Mesenchymal stem cell (in vitro differentiated cells and primary cell): ENCODE results near the gene ZNF429.
"Not testable (repeated sequence)": the region's sequence is repeated elsewhere in the genome, so short reads cannot be mapped to it uniquely, and the experiment has no call there.

ENCODE experiments used
- DNase-seq: peaks from one replicate; pipeline ENCODE4 v3.0.0-alpha.2; 2013
- H2AFZ ChIP-seq: one replicate; pipeline ENCODE4 v1.6.1; 2013; ENCODE audit warnings: low read depth, mild to moderate bottlenecking, control low read depth, inconsistent platforms, low read length, moderate library complexity
- H2AK5ac ChIP-seq: 2 replicates; pipeline ENCODE4 v1.6.1; 2013; ENCODE audit warnings: low read length, moderate library complexity, mild to moderate bottlenecking, inconsistent platforms; ENCODE audit not compliant: severe bottlenecking
- H2BK120ac ChIP-seq: one replicate; pipeline ENCODE4 v1.6.1; 2013; ENCODE audit warnings: low read depth, mild to moderate bottlenecking, inconsistent platforms, low read length, moderate library complexity
- H2BK12ac ChIP-seq, 2 experiments: one replicate each; pipeline ENCODE4 v1.6.1; 2013; ENCODE audit warnings: inconsistent platforms in 2 of 2, low read length in 2 of 2, mild to moderate bottlenecking in 2 of 2, moderate library complexity in 2 of 2, control low read depth in 1 of 2
- H2BK15ac ChIP-seq: one replicate; pipeline ENCODE4 v1.6.1; 2013; ENCODE audit warnings: mild to moderate bottlenecking, low read depth, inconsistent platforms; ENCODE audit not compliant: poor library complexity, severe bottlenecking
- H2BK5ac ChIP-seq: 2 replicates; pipeline ENCODE4 v1.6.1; 2013; ENCODE audit warnings: low read depth, mild to moderate bottlenecking, low read length, control low read depth, inconsistent platforms; ENCODE audit not compliant: poor library complexity, severe bottlenecking
- H3K14ac ChIP-seq, 2 experiments: one replicate each; pipeline ENCODE4 v1.6.1; 2013; ENCODE audit warnings: inconsistent platforms in 2 of 2, low read length in 2 of 2, control low read depth in 1 of 2, mild to moderate bottlenecking in 1 of 2, moderate library complexity in 1 of 2
- H3K18ac ChIP-seq, 2 experiments: one replicate each; pipeline ENCODE4 v1.6.1; 2013; ENCODE audit warnings: inconsistent platforms in 2 of 2, low read length in 2 of 2, control low read depth in 1 of 2, low read depth in 1 of 2, mild to moderate bottlenecking in 1 of 2
- H3K23ac ChIP-seq, 2 experiments: one replicate each; pipeline ENCODE4 v1.6.1; 2013; ENCODE audit warnings: inconsistent platforms in 2 of 2, low read length in 2 of 2, mild to moderate bottlenecking in 2 of 2, moderate library complexity in 2 of 2, control low read depth in 1 of 2
- H3K27ac ChIP-seq: 2 replicates; pipeline ENCODE4 v1.5.1; 2013; ENCODE audit warnings: mild to moderate bottlenecking, moderate library complexity, low read length, control low read depth, inconsistent platforms; ENCODE audit not compliant: poor library complexity, severe bottlenecking
- H3K27me3 ChIP-seq, 2 experiments: 2 replicates each; pipeline versions ENCODE4 v1.6.1 to v1.7.0; 2013; ENCODE audit warnings: low read length in 2 of 2, mild to moderate bottlenecking in 2 of 2, moderate library complexity in 2 of 2, control low read depth in 1 of 2, inconsistent platforms in 1 of 2; ENCODE audit not compliant: control insufficient read depth in 1 of 2, insufficient read depth in 1 of 2
- H3K36me3 ChIP-seq, 2 experiments: 2 replicates each; pipeline versions ENCODE4 v1.6.1 to v1.7.0; 2013; ENCODE audit warnings: low read length in 2 of 2, control low read depth in 1 of 2, inconsistent platforms in 1 of 2, low read depth in 1 of 2, mild to moderate bottlenecking in 1 of 2; ENCODE audit not compliant: insufficient read depth in 2 of 2, control insufficient read depth in 1 of 2
- H3K4ac ChIP-seq, 2 experiments: one replicate each; pipeline ENCODE4 v1.6.1; 2013; ENCODE audit warnings: inconsistent platforms in 2 of 2, low read length in 2 of 2, mild to moderate bottlenecking in 2 of 2, moderate library complexity in 2 of 2, control low read depth in 1 of 2, low read depth in 1 of 2
- H3K4me1 ChIP-seq: 2 replicates; pipeline ENCODE4 v1.6.1; 2013; ENCODE audit warnings: low read depth, low read length, control low read depth; ENCODE audit not compliant: control insufficient read depth, insufficient read depth
- H3K4me2 ChIP-seq: 2 replicates; pipeline ENCODE4 v1.6.1; 2013; ENCODE audit warnings: low read length, mild to moderate bottlenecking, inconsistent platforms; ENCODE audit not compliant: poor library complexity, severe bottlenecking
- H3K4me3 ChIP-seq, 2 experiments: 2 replicates each; pipeline versions ENCODE4 v1.5.1 to v1.7.0; 2013; ENCODE audit warnings: low read length in 2 of 2, mild to moderate bottlenecking in 2 of 2, control low read depth in 1 of 2, low read depth in 1 of 2; ENCODE audit not compliant: insufficient read depth in 1 of 2
- H3K79me1 ChIP-seq: replicated peaks from 2 replicates; pipeline ENCODE4 v1.6.1; 2013; ENCODE audit warnings: mild to moderate bottlenecking, control low read depth, low read length, inconsistent platforms; ENCODE audit not compliant: poor library complexity, severe bottlenecking
- H3K9ac ChIP-seq: 2 replicates; pipeline ENCODE4 v1.7.0; 2013; ENCODE audit warnings: mild to moderate bottlenecking, low read length, moderate library complexity
- H3K9me3 ChIP-seq: 2 replicates; pipeline ENCODE4 v1.7.0; 2013; ENCODE audit warnings: mild to moderate bottlenecking, low read length; ENCODE audit not compliant: control insufficient read depth
- H4K8ac ChIP-seq: one replicate; pipeline ENCODE4 v1.6.1; 2013; ENCODE audit warnings: inconsistent platforms, mild to moderate bottlenecking, low read length, moderate library complexity
- H4K91ac ChIP-seq: one replicate; pipeline ENCODE4 v1.6.1; 2013; ENCODE audit warnings: mild to moderate bottlenecking, low read length, inconsistent platforms
- WGBS: methylation state at CpG from one replicate; pipeline ENCODE4 v1.1.7; 2013; ENCODE audit warnings: mixed read lengths; 5-methylcytosine and 5-hydroxymethylcytosine counted together

Gene ZNF429

DNA sequence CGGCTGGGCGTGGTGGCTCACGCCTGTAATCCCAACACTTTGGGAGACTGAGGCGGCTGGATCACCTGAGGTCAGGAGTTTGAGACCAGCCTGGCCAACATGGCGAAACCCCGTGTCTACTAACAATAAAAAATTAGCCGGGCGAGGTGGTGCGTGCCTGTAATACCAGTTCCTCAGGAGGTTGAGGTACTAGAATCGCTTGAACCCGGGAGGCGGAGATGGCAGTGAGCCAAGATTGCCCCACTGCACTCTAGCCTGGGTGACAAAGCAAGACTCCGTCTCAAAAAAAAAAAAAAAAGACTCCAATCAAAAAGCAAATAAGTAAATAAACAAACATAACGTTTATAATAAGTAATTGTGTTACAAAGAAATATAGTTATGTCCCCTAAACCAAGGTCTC lies 23.0 kb upstream of the ZNF429 start:
- not testable (repeated sequence) for H2AFZ ChIP-seq, H3K79me1 ChIP-seq, H3K23ac ChIP-seq, H3K18ac ChIP-seq, H4K91ac ChIP-seq, H2AK5ac ChIP-seq, H3K27ac ChIP-seq, H2BK5ac ChIP-seq, H2BK12ac ChIP-seq, DNase-seq, H3K9me3 ChIP-seq, H3K36me3 ChIP-seq, H3K14ac ChIP-seq, H3K4ac ChIP-seq, H3K27me3 ChIP-seq, H2BK15ac ChIP-seq, H3K4me1 ChIP-seq, H4K8ac ChIP-seq, H2BK120ac ChIP-seq, H3K4me2 ChIP-seq
- Histone ChIP-seq H3K4me3 (peak overlapping the region in 1 of 2 experiments; percentile 61), H3K9ac (peak overlapping the region; percentile 53)
- WGBS = 96% methylated on average over 12 of the region's 14 CpGs

GRCh38 chr19:21482863-21483276 lies 22.5 kb upstream of the ZNF429 start:
- Histone ChIP-seq H2AFZ (no peak overlapping the region), H3K4ac (no peak overlapping the region)

GRCh38 chr19:21483589-21484170 lies 21.7 kb upstream of the ZNF429 start:
- H3K4ac ChIP-seq = no peak overlapping the region
- WGBS = 84% methylated on average over 41 of the region's 43 CpGs
- H3K27me3 ChIP-seq = no peaks in the 10 kb centered on the region
- H3K4me3 ChIP-seq = no peak overlapping the region
- H3K4me2 ChIP-seq = no peak overlapping the region
- no peak for DNase-seq
- peaks cover 3% of the 10 kb centered on the region for H3K4me1 ChIP-seq
- no peak overlapping the region for H4K91ac ChIP-seq
- no peaks in the 10 kb centered on the region for H3K9me3 ChIP-seq
- H3K27ac ChIP-seq = no peak overlapping the region
- no peak overlapping the region for H2BK5ac ChIP-seq
- H2BK15ac ChIP-seq = no peak overlapping the region
- no peak overlapping the region for H2BK12ac ChIP-seq
- peaks cover 0 to 4% of the 10 kb centered on the region in 2 experiments for H3K36me3 ChIP-seq
- no peak overlapping the region for H3K18ac ChIP-seq
- H2BK120ac ChIP-seq = no peak overlapping the region
- H3K79me1 ChIP-seq = no peaks in the 10 kb centered on the region
- no peak overlapping the region for H2AK5ac ChIP-seq
- no peak overlapping the region for H3K9ac ChIP-seq
- no peak overlapping the region for H3K23ac ChIP-seq
- H4K8ac ChIP-seq = no peak overlapping the region
- H2AFZ ChIP-seq = no peak overlapping the region
- no peak overlapping the region for H3K14ac ChIP-seq

More at GRCh38 chr19:21482863-21483276, 22.5 kb upstream of the ZNF429 start:
- Histone ChIP-seq H4K91ac (no peak overlapping the region), H3K23ac (no peak overlapping the region), H2BK120ac (no peak overlapping the region), H2BK15ac (no peak overlapping the region), H2BK12ac (no peak overlapping the region), H2BK5ac (no peak overlapping the region), H3K9me3 (no peaks in the 10 kb centered on the region), H2AK5ac (no peak overlapping the region), H3K4me1 (peaks cover 3% of the 10 kb centered on the region), H3K36me3 (peaks cover 0 to 4% of the 10 kb centered on the region in 2 experiments), H3K79me1 (no peaks in the 10 kb centered on the region), H3K27ac (no peak overlapping the region), H3K4me2 (no peak overlapping the region), H3K14ac (no peak overlapping the region), H3K18ac (no peak overlapping the region), H3K9ac (peak overlapping the region; percentile 53), H3K4me3 (peak overlapping the region in 1 of 2 experiments; percentile 61), H3K27me3 (no peaks in the 10 kb centered on the region), H4K8ac (no peak overlapping the region)
- WGBS = 74% methylated on average over 18 of the region's 18 CpGs
- no peak for DNase-seq

DNA sequence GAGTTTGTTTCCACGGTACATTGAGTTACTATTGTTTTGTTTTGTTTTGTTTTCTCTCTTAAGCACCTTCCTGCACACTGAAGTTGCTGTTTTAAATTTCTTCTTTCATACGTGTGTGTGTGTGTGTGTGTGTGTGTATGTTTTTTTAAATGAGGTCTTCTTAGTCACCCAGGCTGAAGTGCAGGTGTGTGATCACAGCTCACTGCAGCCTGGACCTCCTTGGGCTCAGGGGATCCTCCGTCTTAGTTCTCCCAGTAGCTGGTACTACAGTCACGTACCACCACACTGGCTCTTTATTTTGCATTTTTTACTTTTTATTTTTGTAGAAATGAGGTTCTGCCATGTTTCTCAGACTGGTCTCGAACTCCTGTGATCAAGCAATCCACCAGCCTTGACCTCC lies 20.8 kb upstream of the ZNF429 start:
- WGBS = 77% methylated on average over 1 of the region's 5 CpGs
- H3K36me3 ChIP-seq = peaks cover 0 to 4% of the 10 kb centered on the region in 2 experiments
- no peak overlapping the region for H3K4ac ChIP-seq
- no peak overlapping the region for H2AK5ac ChIP-seq
- no peak overlapping the region for H3K18ac ChIP-seq
- no peaks in the 10 kb centered on the region for H3K79me1 ChIP-seq
- H4K8ac ChIP-seq = no peak overlapping the region
- H3K14ac ChIP-seq = no peak overlapping the region
- no peak overlapping the region for H3K27ac ChIP-seq
- H2BK15ac ChIP-seq = no peak overlapping the region
- H2AFZ ChIP-seq = no peak overlapping the region
- H3K9me3 ChIP-seq = peaks cover 3% of the 10 kb centered on the region
- no peak for DNase-seq
- no peak overlapping the region for H3K4me3 ChIP-seq
- H2BK12ac ChIP-seq = no peak overlapping the region
- H2BK120ac ChIP-seq = no peak overlapping the region
- no peaks in the 10 kb centered on the region for H3K27me3 ChIP-seq
- no peak overlapping the region for H3K23ac ChIP-seq
- H2BK5ac ChIP-seq = no peak overlapping the region
- H3K4me2 ChIP-seq = no peak overlapping the region
- H3K9ac ChIP-seq = no peak overlapping the region
- H4K91ac ChIP-seq = no peak overlapping the region
- peaks cover 3% of the 10 kb centered on the region for H3K4me1 ChIP-seq
